ENCODE data around the gene GRAMD4. TPM values are rescaled to one million over a fixed set of nuclear protein-coding genes. Genes with fewer than 3 reads are reported as not detected.
A peak's percentile ranks its signal among the peaks of the same experiment; 100 is the strongest.

The GRAMD4 gene
- total RNA-seq, 1 donor from 2014 or later: 58.1 TPM

- no peak for TF ChIP-seq CTCF (IDR thresholded peaks at IDR 0.05)
- Histone ChIP-seq H3K27me3 (ENCODE audit: low read depth) (no peaks in the 10 kb centered on the region), H3K9me3 (no peaks in the 10 kb centered on the region), H3K4me3 (no peak overlapping the region), H3K36me3 (no peaks in the 10 kb centered on the region), H3K4me1 (peaks cover 71% of the 10 kb centered on the region), H3K27ac (no peak overlapping the region)
- peak; percentile 42 for DNase-seq
- intact Hi-C loops (cut with DNase I): no loop called here
- no peak for ATAC-seq
Observed at GRCh38 chr22:46586123-46586519, 34.1 kb upstream of the GRAMD4 start.

GRCh38 chr22:46586531-46587011, 33.6 kb upstream of the GRAMD4 start:
- Histone ChIP-seq H3K36me3 (no peaks in the 10 kb centered on the region), H3K27me3 (ENCODE audit: low read depth) (no peaks in the 10 kb centered on the region), H3K4me3 (no peak overlapping the region), H3K9me3 (no peaks in the 10 kb centered on the region), H3K27ac (no peak overlapping the region), H3K4me1 (peaks cover 66% of the 10 kb centered on the region)
- TF ChIP-seq CTCF (IDR thresholded peaks at IDR 0.05): no peak
- no peak for DNase-seq
- no peak for ATAC-seq
- intact Hi-C loops (cut with DNase I): no loop called here

GRCh38 chr22:46587061-46587460, 33.1 kb upstream of the GRAMD4 start:
- no peak overlapping the region for H3K4me3 ChIP-seq
- intact Hi-C loops (cut with DNase I): no loop called here
- no peak overlapping the region for H3K27ac ChIP-seq
- no peak for TF ChIP-seq CTCF (IDR thresholded peaks at IDR 0.05)
- H3K36me3 ChIP-seq: no peaks in the 10 kb centered on the region
- no peaks in the 10 kb centered on the region for H3K9me3 ChIP-seq
- peaks cover 65% of the 10 kb centered on the region for H3K4me1 ChIP-seq
- no peaks in the 10 kb centered on the region for H3K27me3 ChIP-seq (ENCODE audit: low read depth)
- DNase-seq (no peak), ATAC-seq (no peak)

- H3K27me3 ChIP-seq (ENCODE audit: low read depth): no peaks in the 10 kb centered on the region
- ATAC-seq: peak; percentile 38 to 64
- peaks cover 65% of the 10 kb centered on the region for H3K4me1 ChIP-seq
- no peaks in the 10 kb centered on the region for H3K36me3 ChIP-seq
- peak overlapping the region; percentile 2 for H3K27ac ChIP-seq
- H3K9me3 ChIP-seq: no peaks in the 10 kb centered on the region
- no peak for TF ChIP-seq CTCF (IDR thresholded peaks at IDR 0.05)
- peak; percentile 68 for DNase-seq
- H3K4me3 ChIP-seq: no peak overlapping the region
- intact Hi-C loops (cut with DNase I): no loop called here
Observed at GRCh38 chr22:46587492-46588278, 32.5 kb upstream of the GRAMD4 start.

- H3K4me3 ChIP-seq: no peak overlapping the region
- intact Hi-C loops (cut with DNase I): no loop called here
- H3K27ac ChIP-seq: no peak overlapping the region
- H3K9me3 ChIP-seq: no peaks in the 10 kb centered on the region
- TF ChIP-seq CTCF (IDR thresholded peaks at IDR 0.05): no peak
- no peaks in the 10 kb centered on the region for H3K27me3 ChIP-seq (ENCODE audit: low read depth)
- H3K4me1 ChIP-seq: peaks cover 61% of the 10 kb centered on the region
- DNase-seq (peak; percentile 51), ATAC-seq (peak; percentile 5 to 48)
- no peaks in the 10 kb centered on the region for H3K36me3 ChIP-seq
Observed at GRCh38 chr22:46588279-46589140, 31.7 kb upstream of the GRAMD4 start.
